Measurements from ENCODE around the gene OR3A1.
"Not testable (repeated sequence)": the region's sequence is repeated elsewhere in the genome, so short reads cannot be mapped to it uniquely, and the experiment has no call there.

OR3A1 gene

GRCh38 chr17:3298260-3298659, at the start of gene OR3A1:
Gene OR3A1, minus strand, starts transcription at chr17:3298360. Its CDS starts 5,778 bp downstream, at chr17:3292582.
- Histone ChIP-seq H3K9ac (ENCODE audit: low read length) (no peak within 1 kb of the TSS), H3K36me3 (ENCODE audit: control insufficient read depth, insufficient read depth, low read length) (no peaks in the 10 kb centered on the region), H3K27me3 (ENCODE audit: control insufficient read depth, insufficient read depth, low read length) (no peaks in the 10 kb centered on the region; the same call in 1 of the 2 replicates), H3K9me3 (ENCODE audit: control insufficient read depth, insufficient read depth, low read depth, low read length) (peaks cover 4% of the 10 kb centered on the region; the same call in 1 of the 2 replicates), H3K4me3 (ENCODE audit: low read depth, low read length) (no peak within 1 kb of the TSS), H3K4me1 (ENCODE audit: control insufficient read depth, insufficient read depth, low read length) (no peaks in the 10 kb centered on the region), H3K27ac (ENCODE audit: low read depth, low read length) (no peak within 1 kb of the TSS)

DNA sequence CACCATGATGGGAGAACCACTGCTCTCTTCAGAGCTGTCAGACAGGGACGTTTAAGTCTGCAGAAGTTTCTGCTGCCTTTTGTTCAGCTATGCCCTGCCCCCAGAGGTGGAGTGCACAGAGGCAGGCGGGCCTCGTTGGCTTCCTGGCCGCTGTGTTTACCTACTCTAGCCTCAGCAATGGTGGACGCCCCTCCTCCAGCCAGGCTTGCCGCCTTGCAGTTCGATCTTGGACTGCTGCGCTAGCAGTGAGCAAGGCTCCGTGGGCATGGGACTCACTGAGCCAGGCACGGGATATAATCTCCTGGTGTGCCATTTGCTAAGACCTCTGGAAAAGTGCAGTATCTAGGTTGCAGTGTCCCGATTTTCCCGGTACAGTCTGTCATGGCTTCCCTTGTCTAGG, 44.6 kb upstream of the OR3A1 start:
- H3K4me1 ChIP-seq (ENCODE audit: control insufficient read depth, insufficient read depth, low read length); H3K27ac ChIP-seq (ENCODE audit: low read depth, low read length); H3K4me3 ChIP-seq (ENCODE audit: low read depth, low read length); H3K27me3 ChIP-seq (ENCODE audit: control insufficient read depth, insufficient read depth, low read length); H3K9ac ChIP-seq (ENCODE audit: low read length); H3K36me3 ChIP-seq (ENCODE audit: control insufficient read depth, insufficient read depth, low read length): not testable (repeated sequence)
- peaks cover 23% of the 10 kb centered on the region for H3K9me3 ChIP-seq (ENCODE audit: control insufficient read depth, insufficient read depth, low read depth, low read length)

GRCh38 chr17:3335876-3336275, 37.7 kb upstream of the OR3A1 start:
- H3K9ac ChIP-seq (ENCODE audit: low read length): no peak overlapping the region
- no peaks in the 10 kb centered on the region for H3K4me1 ChIP-seq (ENCODE audit: control insufficient read depth, insufficient read depth, low read length)
- no peaks in the 10 kb centered on the region for H3K27me3 ChIP-seq (ENCODE audit: control insufficient read depth, insufficient read depth, low read length)
- H3K4me3 ChIP-seq (ENCODE audit: low read depth, low read length): no peak overlapping the region
- H3K27ac ChIP-seq (ENCODE audit: low read depth, low read length): no peak overlapping the region
- H3K9me3 ChIP-seq (ENCODE audit: control insufficient read depth, insufficient read depth, low read depth, low read length): no peaks in the 10 kb centered on the region
- H3K36me3 ChIP-seq (ENCODE audit: control insufficient read depth, insufficient read depth, low read length): no peaks in the 10 kb centered on the region

DNA sequence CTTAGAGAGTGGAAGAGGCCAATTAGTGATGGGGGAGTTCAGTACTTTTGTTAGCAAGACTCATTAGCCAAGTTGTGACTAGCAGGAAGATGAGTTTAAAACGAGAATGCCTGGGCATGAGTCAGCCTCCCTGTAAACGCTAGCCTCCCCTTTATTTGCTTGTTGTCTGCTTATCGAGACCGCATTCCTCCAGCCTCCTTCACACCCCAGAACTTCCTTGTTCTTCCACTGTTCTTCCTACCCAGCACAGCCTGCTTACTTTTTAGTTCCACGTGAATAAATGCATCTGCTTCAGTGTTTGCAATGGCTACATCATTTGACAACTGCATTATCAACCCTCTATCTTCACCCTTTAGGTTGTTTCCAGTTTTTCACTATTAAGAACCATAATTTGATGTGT, 20.2 kb upstream of the OR3A1 start:
- H3K4me1 ChIP-seq (ENCODE audit: control insufficient read depth, insufficient read depth, low read length): no peaks in the 10 kb centered on the region

DNA sequence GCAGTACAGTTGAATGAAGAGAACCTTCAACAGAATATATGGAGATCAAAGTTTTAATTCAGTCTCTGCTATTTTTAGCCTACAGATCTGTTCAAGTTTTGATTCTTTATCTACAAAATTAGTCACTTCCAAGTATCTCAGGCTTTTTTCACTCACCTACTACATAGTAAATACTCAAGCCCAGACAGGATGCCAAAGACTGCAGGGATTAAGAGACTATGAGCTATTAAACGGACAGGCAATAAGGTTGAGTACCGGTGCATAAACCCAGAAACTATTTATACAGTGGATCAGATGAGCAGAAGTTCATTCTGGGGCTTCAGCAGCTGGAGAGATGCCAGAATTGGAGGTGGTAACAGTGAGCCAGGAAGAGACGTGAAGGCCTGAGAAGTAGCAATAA, 18.7 kb upstream of the OR3A1 start:
- peaks cover 7% of the 10 kb centered on the region; the same call in 1 of the 2 replicates for H3K27me3 ChIP-seq (ENCODE audit: control insufficient read depth, insufficient read depth, low read length)
- H3K4me1 ChIP-seq (ENCODE audit: control insufficient read depth, insufficient read depth, low read length): no peaks in the 10 kb centered on the region
- no peak overlapping the region for H3K9ac ChIP-seq (ENCODE audit: low read length)
- H3K36me3 ChIP-seq (ENCODE audit: control insufficient read depth, insufficient read depth, low read length): no peaks in the 10 kb centered on the region
- H3K27ac ChIP-seq (ENCODE audit: low read depth, low read length): no peak overlapping the region
- H3K9me3 ChIP-seq (ENCODE audit: control insufficient read depth, insufficient read depth, low read depth, low read length): no peaks in the 10 kb centered on the region
- no peak overlapping the region for H3K4me3 ChIP-seq (ENCODE audit: low read depth, low read length)

More for the DNA sequence above, 20.2 kb upstream of the OR3A1 start:
- Histone ChIP-seq H3K4me3 (ENCODE audit: low read depth, low read length) (no peak overlapping the region), H3K9me3 (ENCODE audit: control insufficient read depth, insufficient read depth, low read depth, low read length) (no peaks in the 10 kb centered on the region), H3K27me3 (ENCODE audit: control insufficient read depth, insufficient read depth, low read length) (peaks cover under 1% of the 10 kb centered on the region; the same call in 1 of the 2 replicates), H3K27ac (ENCODE audit: low read depth, low read length) (no peak overlapping the region), H3K36me3 (ENCODE audit: control insufficient read depth, insufficient read depth, low read length) (no peaks in the 10 kb centered on the region), H3K9ac (ENCODE audit: low read length) (no peak overlapping the region)

- no peaks in the 10 kb centered on the region for H3K4me1 ChIP-seq (ENCODE audit: control insufficient read depth, insufficient read depth, low read length)
- H3K27me3 ChIP-seq (ENCODE audit: control insufficient read depth, insufficient read depth, low read length): peaks cover 14% of the 10 kb centered on the region
- H3K9ac ChIP-seq (ENCODE audit: low read length): no peak overlapping the region
These were observed 10.4 kb upstream of the OR3A1 start for GRCh38 chr17:3308603-3309002.

DNA sequence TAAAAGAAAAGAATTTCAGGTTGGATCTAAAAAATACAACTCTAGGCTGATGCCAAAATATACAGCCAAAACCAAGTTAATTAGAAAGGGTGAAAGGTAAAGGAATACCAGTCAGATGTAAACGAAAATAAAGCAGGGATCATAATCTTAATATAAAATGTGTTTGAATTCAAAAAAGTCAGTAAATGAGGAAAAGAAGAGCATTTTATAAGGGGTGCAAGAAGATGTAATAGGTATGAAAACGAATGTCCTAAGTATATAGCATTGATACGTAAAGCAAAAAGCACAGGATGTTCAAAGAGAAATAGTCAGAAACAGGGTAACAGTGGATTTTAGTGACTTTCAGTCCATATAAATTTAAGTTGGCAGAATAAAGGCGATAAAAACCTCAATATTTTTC, 2.5 kb downstream of the OR3A1 start:
- Histone ChIP-seq H3K9me3 (ENCODE audit: control insufficient read depth, insufficient read depth, low read depth, low read length) (peaks cover 4% of the 10 kb centered on the region; the same call in 1 of the 2 replicates), H3K27ac (ENCODE audit: low read depth, low read length) (no peak overlapping the region), H3K9ac (ENCODE audit: low read length) (no peak overlapping the region), H3K36me3 (ENCODE audit: control insufficient read depth, insufficient read depth, low read length) (no peaks in the 10 kb centered on the region), H3K4me3 (ENCODE audit: low read depth, low read length) (no peak overlapping the region), H3K4me1 (ENCODE audit: control insufficient read depth, insufficient read depth, low read length) (no peaks in the 10 kb centered on the region), H3K27me3 (ENCODE audit: control insufficient read depth, insufficient read depth, low read length) (no peaks in the 10 kb centered on the region; the same call in 1 of the 2 replicates)

More at GRCh38 chr17:3308603-3309002, 10.4 kb upstream of the OR3A1 start:
- no peak overlapping the region for H3K27ac ChIP-seq (ENCODE audit: low read depth, low read length)
- H3K9me3 ChIP-seq (ENCODE audit: control insufficient read depth, insufficient read depth, low read depth, low read length): no peaks in the 10 kb centered on the region
- H3K36me3 ChIP-seq (ENCODE audit: control insufficient read depth, insufficient read depth, low read length): no peaks in the 10 kb centered on the region
- H3K4me3 ChIP-seq (ENCODE audit: low read depth, low read length): no peak overlapping the region

DNA sequence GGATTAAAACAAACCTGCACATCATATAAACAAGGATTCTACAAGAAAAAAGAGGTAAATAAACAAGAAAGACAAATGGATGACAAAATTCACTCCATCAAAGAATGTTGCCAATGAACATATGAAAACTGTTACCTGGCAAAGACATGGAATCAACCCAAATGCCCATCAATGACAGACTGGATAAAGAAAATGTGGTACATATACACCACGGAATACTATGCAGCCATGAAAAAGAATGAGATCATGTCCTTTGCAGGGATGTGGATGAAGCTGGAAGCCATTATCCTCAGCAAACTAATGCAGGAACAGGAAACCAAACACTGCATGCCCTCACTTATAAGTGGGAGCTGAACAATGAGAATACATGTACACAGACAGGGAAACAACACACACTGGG, 4.6 kb downstream of the OR3A1 start:
- H3K27me3 ChIP-seq (ENCODE audit: control insufficient read depth, insufficient read depth, low read length); H3K27ac ChIP-seq (ENCODE audit: low read depth, low read length); H3K9ac ChIP-seq (ENCODE audit: low read length); H3K9me3 ChIP-seq (ENCODE audit: control insufficient read depth, insufficient read depth, low read depth, low read length); H3K4me1 ChIP-seq (ENCODE audit: control insufficient read depth, insufficient read depth, low read length); H3K36me3 ChIP-seq (ENCODE audit: control insufficient read depth, insufficient read depth, low read length); H3K4me3 ChIP-seq (ENCODE audit: low read depth, low read length): not testable (repeated sequence)

- no peak overlapping the region for H3K9ac ChIP-seq (ENCODE audit: low read length)
- no peak overlapping the region for H3K27ac ChIP-seq (ENCODE audit: low read depth, low read length)
- H3K36me3 ChIP-seq (ENCODE audit: control insufficient read depth, insufficient read depth, low read length): no peaks in the 10 kb centered on the region
- H3K27me3 ChIP-seq (ENCODE audit: control insufficient read depth, insufficient read depth, low read length): no peaks in the 10 kb centered on the region
- H3K9me3 ChIP-seq (ENCODE audit: control insufficient read depth, insufficient read depth, low read depth, low read length): no peaks in the 10 kb centered on the region
- no peak overlapping the region for H3K4me3 ChIP-seq (ENCODE audit: low read depth, low read length)
- no peaks in the 10 kb centered on the region for H3K4me1 ChIP-seq (ENCODE audit: control insufficient read depth, insufficient read depth, low read length)
These were observed 15.3 kb downstream of the OR3A1 start for GRCh38 chr17:3282901-3283300.

- H3K27me3 ChIP-seq (ENCODE audit: control insufficient read depth, insufficient read depth, low read length): no peaks in the 10 kb centered on the region
- peaks cover 6% of the 10 kb centered on the region for H3K9me3 ChIP-seq (ENCODE audit: control insufficient read depth, insufficient read depth, low read depth, low read length)
- no peak overlapping the region for H3K27ac ChIP-seq (ENCODE audit: low read depth, low read length)
- H3K9ac ChIP-seq (ENCODE audit: low read length): no peak overlapping the region
- H3K4me3 ChIP-seq (ENCODE audit: low read depth, low read length): no peak overlapping the region
- no peaks in the 10 kb centered on the region for H3K36me3 ChIP-seq (ENCODE audit: control insufficient read depth, insufficient read depth, low read length)
- no peaks in the 10 kb centered on the region for H3K4me1 ChIP-seq (ENCODE audit: control insufficient read depth, insufficient read depth, low read length)
These were observed 22.0 kb downstream of the OR3A1 start for GRCh38 chr17:3276126-3276525.

GRCh38 chr17:3271072-3271848, 26.9 kb downstream of the OR3A1 start:
- Histone ChIP-seq H3K9me3 (ENCODE audit: control insufficient read depth, insufficient read depth, low read depth, low read length) (peaks cover 6% of the 10 kb centered on the region), H3K27ac (ENCODE audit: low read depth, low read length) (no peak overlapping the region)

More at GRCh38 chr17:3271072-3271848, 26.9 kb downstream of the OR3A1 start:
- Histone ChIP-seq H3K4me1 (ENCODE audit: control insufficient read depth, insufficient read depth, low read length) (no peaks in the 10 kb centered on the region), H3K4me3 (ENCODE audit: low read depth, low read length) (no peak overlapping the region), H3K27me3 (ENCODE audit: control insufficient read depth, insufficient read depth, low read length) (no peaks in the 10 kb centered on the region), H3K36me3 (ENCODE audit: control insufficient read depth, insufficient read depth, low read length) (no peaks in the 10 kb centered on the region), H3K9ac (ENCODE audit: low read length) (no peak overlapping the region)

Measured in HUES6 (cell line).